ENCODE measurements around the gene SERPINA6.

DNA sequence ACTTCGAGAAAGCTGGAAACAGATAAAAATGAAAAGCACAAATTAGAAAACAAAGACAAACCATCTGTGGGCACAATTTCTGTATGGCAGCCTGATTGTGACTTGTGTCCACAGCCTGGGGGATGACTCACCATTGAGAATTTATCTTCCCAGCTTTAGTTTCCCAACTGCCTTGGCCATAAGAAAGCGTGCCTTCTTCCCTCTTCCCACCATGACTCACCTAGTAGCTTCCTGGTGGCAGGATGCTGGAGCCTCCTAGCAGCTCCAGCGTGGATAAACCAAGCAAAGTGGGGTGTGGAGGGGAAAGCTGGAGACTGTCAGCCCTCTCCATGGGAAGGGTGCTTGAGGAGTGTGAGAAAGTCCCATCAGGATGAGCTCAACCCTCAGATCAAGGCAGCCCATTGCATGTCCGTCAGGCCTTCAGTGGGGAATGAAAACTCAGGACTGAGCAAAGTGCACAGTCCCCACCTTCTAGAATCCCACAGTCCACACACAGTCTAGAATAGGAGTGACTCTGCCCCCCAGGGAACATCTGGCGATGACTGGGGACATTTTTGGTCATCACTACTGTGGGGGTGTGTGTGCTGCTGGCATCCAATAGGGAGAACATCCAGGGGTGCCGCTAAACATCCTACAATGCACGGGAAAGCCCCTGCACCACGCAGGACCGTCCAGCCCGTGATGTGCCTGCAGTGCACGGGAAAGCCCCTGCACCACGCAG, 22.4 kb upstream of the SERPINA6 start:
- TF ChIP-seq POLR2A (IDR thresholded peaks at IDR 0.05), result no peak
- TF ChIP-seq CTCF (IDR thresholded peaks at IDR 0.05), result no peak
- TF ChIP-seq POLR2AphosphoS5 (IDR thresholded peaks at IDR 0.05; ENCODE audit: insufficient read depth in 1 of 2, low read depth in 1 of 2), result peak in 1 of 2 donors; percentile 64
